Body of pancreas (tissue), 4 donors: ENCODE measurements around the gene RAI1. TPM values are rescaled to one million over a fixed set of nuclear protein-coding genes. Genes with fewer than 3 reads are reported as not detected.

Experiments used
- ATAC-seq: fragments of 150-250 bp; one replicate; pipeline ENCODE4 v1.9.1; 2016
- DNase-seq, 4 donors: peaks; one replicate each; pipeline ENCODE4 v3.0.0-alpha.2; 2019
- H3K27ac ChIP-seq, 4 donors: fragments of 200-600 bp; sonication (generic); 1 replicate in 3 of 4; 2 replicates in 1 of 4; pipeline versions ENCODE4 v1.5.1 to v1.6.1; 2016 to 2019; ENCODE audit warnings: mild to moderate bottlenecking in 1 of 4, mixed read lengths in 1 of 4, moderate library complexity in 1 of 4
- H3K27me3 ChIP-seq, 2 donors: fragments of 200-600 bp; sonication (generic); one replicate each; pipeline ENCODE4 v1.6.0; 2016; ENCODE audit warnings: mild to moderate bottlenecking in 1 of 2
- H3K36me3 ChIP-seq, 2 donors: fragments of 200-600 bp; sonication (generic); replicated peaks in 1 of 2; 2 replicates each; pipeline ENCODE4 v1.5.1; 2016; ENCODE audit warnings: low read depth in 2 of 2; ENCODE audit not compliant: insufficient read depth in 1 of 2
- H3K4me1 ChIP-seq: fragments of 200-600 bp; sonication (generic); one replicate; pipeline ENCODE4 v1.6.0; 2016
- H3K4me3 ChIP-seq, 2 donors: fragments of 200-600 bp; sonication (generic); 1 replicate in 1 of 2; 2 replicates in 1 of 2; pipeline ENCODE4 v1.5.1; 2016 to 2019
- H3K9me3 ChIP-seq, 3 donors: fragments of 200-600 bp; sonication (generic); 1 replicate in 2 of 3; 2 replicates in 1 of 3; pipeline ENCODE4 v1.5.1; 2016
- CTCF ChIP-seq, 7 experiments: fragments of 450-650 bp in 4 of 7; fragments of 200-600 bp in 3 of 7; sonication (generic) in 3 of 7; IDR thresholded peaks; one replicate each; pipeline ENCODE4 v1.5.1; 2016 to 2019; ENCODE audit warnings: antibody characterized with exemption in 7 of 7
- POLR2A ChIP-seq, 3 donors: fragments of 450-650 bp; IDR thresholded peaks; one replicate each; pipeline ENCODE4 v1.6.1; 2016; ENCODE audit warnings: antibody characterized with exemption in 3 of 3, mild to moderate bottlenecking in 2 of 3
- WGBS, 2 donors: methylation state at CpG; one replicate each; pipeline ENCODE4 v1.1.5; 2017; 5-methylcytosine and 5-hydroxymethylcytosine counted together
- intact Hi-C: fragments of 100-400 bp; cut with DNase I; formaldehyde crosslinking; loops from one replicate; pipeline ENCODE4 v1.15.1; 2023
- total RNA-seq, 2 donors: library from RNA; depleted of rRNA; stranded (reverse); fragments of >200 nt; gene quantifications; one replicate each; pipeline ENCODE4 v1.1.0, GENCODE V29; 2016

RAI1 gene
- total RNA-seq, 2 donors from 2014 or later, result 16.3 to 41.5 TPM

GRCh38 chr17:17814162-17815061, 133.2 kb downstream of the RAI1 start:
- no peak for ATAC-seq
- 84 to 100% methylated on average over 1 to 17 of the region's 20 CpGs for WGBS, 2 donors
- peaks cover 0 to 8% of the 10 kb centered on the region in 2 donors for H3K36me3 ChIP-seq

GRCh38 chr17:17815062-17815406, 133.8 kb downstream of the RAI1 start:
- H3K4me3 ChIP-seq, result no peak overlapping the region
- 87 to 90% methylated on average over 2 to 8 of the region's 8 CpGs for WGBS, 2 donors
- H3K36me3 ChIP-seq, result peaks cover 0 to 8% of the 10 kb centered on the region in 2 donors
- H3K27me3 ChIP-seq, result no peaks in the 10 kb centered on the region
- H3K27ac ChIP-seq, result no peak overlapping the region
- intact Hi-C loops, result loop anchor here (5.0 kb wide), 1 partner anchor 42 kb away; no protein-coding TSS in a partner anchor
- H3K4me1 ChIP-seq, result peaks cover 34% of the 10 kb centered on the region
- no peak for ATAC-seq
- TF ChIP-seq CTCF (IDR thresholded peaks at IDR 0.05) (no peak), POLR2A (IDR thresholded peaks at IDR 0.05) (no peak)
- no peaks in the 10 kb centered on the region for H3K9me3 ChIP-seq
- no peak for DNase-seq

More at GRCh38 chr17:17814162-17815061, 133.2 kb downstream of the RAI1 start:
- H3K27ac ChIP-seq, result no peak overlapping the region
- no peaks in the 10 kb centered on the region for H3K9me3 ChIP-seq
- H3K4me3 ChIP-seq, result no peak overlapping the region
- TF ChIP-seq CTCF (IDR thresholded peaks at IDR 0.05), result no peak
- TF ChIP-seq POLR2A (IDR thresholded peaks at IDR 0.05), result no peak
- no peak for DNase-seq
- no peaks in the 10 kb centered on the region for H3K27me3 ChIP-seq
- peaks cover 28% of the 10 kb centered on the region for H3K4me1 ChIP-seq
- intact Hi-C loops, result loop anchor here (5.0 kb wide), 2 partner anchors 33 to 43 kb away; no protein-coding TSS in a partner anchor

GRCh38 chr17:17815436-17816200, 134.4 kb downstream of the RAI1 start:
- no peak overlapping the region for H3K4me3 ChIP-seq
- no peak overlapping the region for H3K27ac ChIP-seq
- ATAC-seq (no peak), DNase-seq (no peak)
- no peaks in the 10 kb centered on the region for H3K9me3 ChIP-seq
- 84 to 85% methylated on average over 11 to 17 of the region's 17 CpGs for WGBS, 2 donors
- H3K27me3 ChIP-seq, result no peaks in the 10 kb centered on the region
- peaks cover 39% of the 10 kb centered on the region for H3K4me1 ChIP-seq
- peaks cover 0 to 8% of the 10 kb centered on the region in 2 donors for H3K36me3 ChIP-seq
- TF ChIP-seq CTCF (IDR thresholded peaks at IDR 0.05) (no peak), POLR2A (IDR thresholded peaks at IDR 0.05) (no peak)
- intact Hi-C loops, result loop anchor here (5.0 kb wide), 1 partner anchor 42 kb away; no protein-coding TSS in a partner anchor

GRCh38 chr17:17816240-17816814, 135.1 kb downstream of the RAI1 start:
- Histone ChIP-seq H3K4me1 (peaks cover 42% of the 10 kb centered on the region), H3K9me3 (no peaks in the 10 kb centered on the region), H3K4me3 (no peak overlapping the region), H3K27ac (no peak overlapping the region), H3K27me3 (no peaks in the 10 kb centered on the region), H3K36me3 (peaks cover 0 to 8% of the 10 kb centered on the region in 2 donors)
- intact Hi-C loops, result loop anchor here (5.0 kb wide), 1 partner anchor 41 kb away; no protein-coding TSS in a partner anchor
- TF ChIP-seq POLR2A (IDR thresholded peaks at IDR 0.05) (no peak), CTCF (IDR thresholded peaks at IDR 0.05) (no peak)
- no peak for ATAC-seq
- no peak for DNase-seq
- WGBS, 2 donors, result 80 to 92% methylated on average over 1 to 22 of the region's 22 CpGs
